CD4-positive, alpha-beta T cell treated with Interleukin-17A for 4 hours (primary cell): ENCODE results near the gene DNAH11.
"Not testable (repeated sequence)": the region's sequence is repeated elsewhere in the genome, so short reads cannot be mapped to it uniquely, and the experiment has no call there.

Experiments
- DNase-seq: peaks from one replicate; pipeline ENCODE4 v3.0.0-alpha.2; 2020; ENCODE audit warnings: mixed read lengths

DNAH11 gene

GRCh38 chr7:21718391-21718790 is 175.6 kb downstream of the DNAH11 start:
- DNase-seq, result no peak

GRCh38 chr7:21719846-21720245 is 177.0 kb downstream of the DNAH11 start:
- DNase-seq, result no peak

GRCh38 chr7:21722371-21722770 is 179.5 kb downstream of the DNAH11 start:
- DNase-seq, result no peak

GRCh38 chr7:21724562-21724961 is 181.7 kb downstream of the DNAH11 start:
- no peak for DNase-seq

- no peak for DNase-seq
Measured at GRCh38 chr7:21730399-21730798, 187.6 kb downstream of the DNAH11 start.

GRCh38 chr7:21731977-21732376 is 189.1 kb downstream of the DNAH11 start:
- no peak for DNase-seq

- DNase-seq, result not testable (repeated sequence)
Measured at GRCh38 chr7:21732956-21733355, 190.1 kb downstream of the DNAH11 start.

- DNase-seq, result no peak
Measured at GRCh38 chr7:21733837-21734236, 191.0 kb downstream of the DNAH11 start.

- no peak for DNase-seq
Measured at GRCh38 chr7:21743493-21743892, 200.7 kb downstream of the DNAH11 start.

GRCh38 chr7:21746949-21747348 is 204.1 kb downstream of the DNAH11 start:
- DNase-seq, result no peak

- no peak for DNase-seq
Measured at GRCh38 chr7:21747806-21748205, 205.0 kb downstream of the DNAH11 start.

- DNase-seq, result no peak
Measured at GRCh38 chr7:21749378-21749777, 206.5 kb downstream of the DNAH11 start.

- DNase-seq, result no peak
Measured at GRCh38 chr7:21753071-21753470, 210.2 kb downstream of the DNAH11 start.

GRCh38 chr7:21754963-21755362 is 212.1 kb downstream of the DNAH11 start:
- no peak for DNase-seq

- no peak for DNase-seq
Measured at GRCh38 chr7:21757537-21758282, 214.9 kb downstream of the DNAH11 start.

- DNase-seq, result no peak
Measured at GRCh38 chr7:21758286-21758685, 215.4 kb downstream of the DNAH11 start.

GRCh38 chr7:21762469-21762868 is 219.6 kb downstream of the DNAH11 start:
- no peak for DNase-seq

- no peak for DNase-seq
Measured at GRCh38 chr7:21763818-21764217, 221.0 kb downstream of the DNAH11 start.

- no peak for DNase-seq
Measured at GRCh38 chr7:21766218-21766617, 223.4 kb downstream of the DNAH11 start.

- DNase-seq, result no peak
Measured at GRCh38 chr7:21767300-21767900, 224.6 kb downstream of the DNAH11 start.

- DNase-seq, result no peak
Measured at GRCh38 chr7:21768279-21768678, 225.4 kb downstream of the DNAH11 start.

GRCh38 chr7:21771266-21771665 is 228.4 kb downstream of the DNAH11 start:
- DNase-seq, result no peak

GRCh38 chr7:21771906-21772610 is 229.2 kb downstream of the DNAH11 start:
- DNase-seq, result no peak

- no peak for DNase-seq
Measured at GRCh38 chr7:21773326-21773725, 230.5 kb downstream of the DNAH11 start.
